Measurements from ENCODE around the gene ZNF668.
A peak's percentile ranks its signal among the peaks of the same experiment; 100 is the strongest.

ZNF668 gene

GRCh38 chr16:31074814-31075183 is 759 bp upstream of the ZNF668 start:
- DNase-seq (ENCODE audit: extremely low spot score), result no peak
- ChIA-PET POLR2A (interaction anchor here (1.0 to 2.8 kb wide), 9 partner anchors 10 to 121 kb away, joined by 3 to 23 read pairs (median 9); partner anchors contain the start of genes KAT8, STX4 and VKORC1), CTCF (no interaction called here)
- no peak for TF ChIP-seq SUZ12 (IDR thresholded peaks at IDR 0.05)
- 0 out of 2 replicates have a peak, but pooled peaks have one; percentile 1 for TF ChIP-seq L3MBTL2 (conservative IDR thresholded peaks at IDR 0.05)

- CTCF ChIA-PET, result interaction anchor here (0.6 to 1.7 kb wide), 3 partner anchors 69 to 87 kb away, joined by 3 to 6 read pairs (median 5); no protein-coding TSS in a partner anchor
- POLR2A ChIA-PET, result interaction anchor here (0.6 to 2.8 kb wide), 23 partner anchors 10 to 800 kb away, joined by 3 to 23 read pairs (median 5); partner anchors contain the start of genes HSD3B7, KAT8, STX4 and VKORC1
- TF ChIP-seq BHLHE40 (IDR thresholded peaks at IDR 0.05; ENCODE audit: borderline replicate concordance), result no peak
- peak; percentile 99 for TF ChIP-seq FOXM1 (IDR thresholded peaks at IDR 0.05; ENCODE audit: borderline replicate concordance)
- no peak for TF ChIP-seq HDGF (IDR thresholded peaks at IDR 0.05; ENCODE audit: borderline replicate concordance)
- peak; percentile 91 for TF ChIP-seq LEF1 (IDR thresholded peaks at IDR 0.05; ENCODE audit: borderline replicate concordance)
- peak; percentile 53 for TF ChIP-seq ARNT (IDR thresholded peaks at IDR 0.05)
- no peak for TF ChIP-seq FOXK2 (IDR thresholded peaks at IDR 0.05)
- TF ChIP-seq SUZ12 (IDR thresholded peaks at IDR 0.05), result no peak
- TF ChIP-seq PKNOX1 (IDR thresholded peaks at IDR 0.05), result no peak
- peak; percentile 17; the same call in 1 of the 2 replicates for TF ChIP-seq ELF4 (IDR thresholded peaks at IDR 0.05)
- no peak for TF ChIP-seq ZNF384 (IDR thresholded peaks at IDR 0.05)
- no peak for TF ChIP-seq TARDBP (IDR thresholded peaks at IDR 0.05)
- TF ChIP-seq FOXA1 (IDR thresholded peaks at IDR 0.05), result no peak
- no peak for TF ChIP-seq SP1 (IDR thresholded peaks at IDR 0.05)
- TF ChIP-seq NFRKB (IDR thresholded peaks at IDR 0.05), result no peak
- peak; percentile 15; the same call in 1 of the 2 replicates for TF ChIP-seq CTBP1 (IDR thresholded peaks at IDR 0.05; ENCODE audit: borderline replicate concordance)
- peak; percentile 25; the same call in 1 of the 2 replicates for TF ChIP-seq L3MBTL2 (conservative IDR thresholded peaks at IDR 0.05)
- peak; percentile 88 for DNase-seq (ENCODE audit: extremely low spot score)
These were observed 684 bp downstream of the ZNF668 start for GRCh38 chr16:31073142-31073969.

GRCh38 chr16:31072540-31073141 is 1.4 kb downstream of the ZNF668 start:
- ChIA-PET POLR2A (interaction anchor here (1.0 to 2.4 kb wide), 9 partner anchors 9 to 119 kb away, joined by 3 to 21 read pairs (median 6); partner anchors contain the start of genes FUS and KAT8), CTCF (interaction anchor here (0.6 to 1.7 kb wide), 3 partner anchors 70 to 87 kb away, joined by 3 to 6 read pairs (median 3); no protein-coding TSS in a partner anchor)
- TF ChIP-seq FOXA1 (IDR thresholded peaks at IDR 0.05), result no peak
- no peak for DNase-seq (ENCODE audit: extremely low spot score)

GRCh38 chr16:31071861-31072260 is 2.2 kb downstream of the ZNF668 start:
- TF ChIP-seq FOXM1 (IDR thresholded peaks at IDR 0.05; ENCODE audit: borderline replicate concordance) (no peak), PKNOX1 (IDR thresholded peaks at IDR 0.05) (no peak), NFRKB (IDR thresholded peaks at IDR 0.05) (no peak), BHLHE40 (IDR thresholded peaks at IDR 0.05; ENCODE audit: borderline replicate concordance) (no peak), CTBP1 (IDR thresholded peaks at IDR 0.05; ENCODE audit: borderline replicate concordance) (no peak), TARDBP (IDR thresholded peaks at IDR 0.05) (no peak), HDGF (IDR thresholded peaks at IDR 0.05; ENCODE audit: borderline replicate concordance) (no peak), SP1 (IDR thresholded peaks at IDR 0.05) (no peak), SUZ12 (IDR thresholded peaks at IDR 0.05) (no peak), ELF4 (IDR thresholded peaks at IDR 0.05) (no peak), FOXA1 (IDR thresholded peaks at IDR 0.05) (no peak), LEF1 (IDR thresholded peaks at IDR 0.05; ENCODE audit: borderline replicate concordance) (no peak), L3MBTL2 (conservative IDR thresholded peaks at IDR 0.05) (no peak), ZNF384 (IDR thresholded peaks at IDR 0.05) (no peak)
- no peak for DNase-seq (ENCODE audit: extremely low spot score)
- CTCF ChIA-PET, result interaction anchor here (1.3 kb wide), 1 partner anchor 70 kb away, joined by 3 read pairs; no protein-coding TSS in a partner anchor
- POLR2A ChIA-PET, result interaction anchor here (1.0 kb wide), 3 partner anchors 10 to 108 kb away, joined by 3 read pairs; partner anchors contain the start of gene FUS

- DNase-seq (ENCODE audit: extremely low spot score), result no peak
- ChIA-PET CTCF (no interaction called here), POLR2A (no interaction called here)
- TF ChIP-seq HDGF (IDR thresholded peaks at IDR 0.05; ENCODE audit: borderline replicate concordance), result no peak
- TF ChIP-seq ZNF384 (IDR thresholded peaks at IDR 0.05), result no peak
These were observed 6.7 kb downstream of the ZNF668 start for GRCh38 chr16:31067342-31067741.

- ChIA-PET POLR2A (interaction anchor here (1.4 kb wide), 1 partner anchor 77 kb away, joined by 3 read pairs; no protein-coding TSS in a partner anchor), CTCF (no interaction called here)
- DNase-seq (ENCODE audit: extremely low spot score), result no peak
- TF ChIP-seq CTBP1 (IDR thresholded peaks at IDR 0.05; ENCODE audit: borderline replicate concordance) (no peak), HDGF (IDR thresholded peaks at IDR 0.05; ENCODE audit: borderline replicate concordance) (no peak), SUZ12 (IDR thresholded peaks at IDR 0.05) (no peak), TARDBP (IDR thresholded peaks at IDR 0.05) (no peak), ARNT (IDR thresholded peaks at IDR 0.05) (no peak), FOXA1 (IDR thresholded peaks at IDR 0.05) (no peak), ELF4 (IDR thresholded peaks at IDR 0.05) (no peak), NFRKB (IDR thresholded peaks at IDR 0.05) (no peak), BHLHE40 (IDR thresholded peaks at IDR 0.05; ENCODE audit: borderline replicate concordance) (no peak), L3MBTL2 (conservative IDR thresholded peaks at IDR 0.05) (no peak), SP1 (IDR thresholded peaks at IDR 0.05) (no peak), ZNF384 (IDR thresholded peaks at IDR 0.05) (no peak), FOXK2 (IDR thresholded peaks at IDR 0.05) (no peak), FOXM1 (IDR thresholded peaks at IDR 0.05; ENCODE audit: borderline replicate concordance) (no peak), PKNOX1 (IDR thresholded peaks at IDR 0.05) (no peak)
These were observed 9.1 kb downstream of the ZNF668 start for GRCh38 chr16:31064882-31065461.
